LNCAP (cell line): ENCODE measurements around the gene MICAL2.
A peak's percentile ranks its signal among the peaks of the same experiment; 100 is the strongest.

ENCODE experiments used
- TF ChIP-seq, protein P1 (sequence below): fragments of 450-650 bp; IDR thresholded peaks from 2 replicates; pipeline ENCODE4 v1.5.1; 2017; ENCODE audit warnings: mild to moderate bottlenecking

Gene MICAL2

DNA sequence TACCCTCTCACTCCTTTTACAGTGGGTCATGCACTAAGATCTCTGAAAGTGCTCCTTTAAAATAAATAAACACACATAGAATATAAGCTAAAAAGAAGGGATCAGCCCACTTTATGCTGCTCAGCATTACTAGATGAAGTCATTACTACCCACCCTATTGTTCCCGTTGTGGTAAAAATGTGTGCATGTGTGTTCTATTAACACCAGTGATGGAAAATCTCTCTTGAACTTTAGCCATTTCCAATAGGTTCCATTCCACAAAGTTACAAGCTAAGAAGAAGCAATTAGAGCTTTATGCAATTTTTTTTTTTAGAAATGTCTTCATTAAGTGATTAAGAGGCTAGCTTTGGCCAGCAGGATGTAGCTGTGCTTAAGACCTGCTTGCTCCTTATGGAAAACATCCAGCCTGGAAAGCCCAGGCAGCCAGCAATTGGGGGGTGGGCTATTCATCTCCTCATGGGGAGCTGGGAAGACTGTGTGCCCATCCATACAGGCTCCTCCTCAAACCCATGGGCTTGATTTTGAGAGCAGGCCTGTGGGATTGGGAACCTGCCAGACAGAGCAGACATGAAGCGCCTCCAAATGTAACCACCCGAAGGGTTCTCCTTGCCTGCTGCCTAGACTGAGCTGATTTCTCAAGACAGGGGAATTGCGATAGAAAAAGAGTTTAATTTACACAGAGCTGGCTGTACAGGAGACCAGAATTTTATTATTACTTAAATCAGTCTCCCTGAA lies 174.1 kb downstream of the MICAL2 start:
- TF ChIP-seq, protein P1, sequence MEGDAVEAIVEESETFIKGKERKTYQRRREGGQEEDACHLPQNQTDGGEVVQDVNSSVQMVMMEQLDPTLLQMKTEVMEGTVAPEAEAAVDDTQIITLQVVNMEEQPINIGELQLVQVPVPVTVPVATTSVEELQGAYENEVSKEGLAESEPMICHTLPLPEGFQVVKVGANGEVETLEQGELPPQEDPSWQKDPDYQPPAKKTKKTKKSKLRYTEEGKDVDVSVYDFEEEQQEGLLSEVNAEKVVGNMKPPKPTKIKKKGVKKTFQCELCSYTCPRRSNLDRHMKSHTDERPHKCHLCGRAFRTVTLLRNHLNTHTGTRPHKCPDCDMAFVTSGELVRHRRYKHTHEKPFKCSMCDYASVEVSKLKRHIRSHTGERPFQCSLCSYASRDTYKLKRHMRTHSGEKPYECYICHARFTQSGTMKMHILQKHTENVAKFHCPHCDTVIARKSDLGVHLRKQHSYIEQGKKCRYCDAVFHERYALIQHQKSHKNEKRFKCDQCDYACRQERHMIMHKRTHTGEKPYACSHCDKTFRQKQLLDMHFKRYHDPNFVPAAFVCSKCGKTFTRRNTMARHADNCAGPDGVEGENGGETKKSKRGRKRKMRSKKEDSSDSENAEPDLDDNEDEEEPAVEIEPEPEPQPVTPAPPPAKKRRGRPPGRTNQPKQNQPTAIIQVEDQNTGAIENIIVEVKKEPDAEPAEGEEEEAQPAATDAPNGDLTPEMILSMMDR = no peak

- TF ChIP-seq, protein P1 = no peak
These were observed 174.7 kb downstream of the MICAL2 start for GRCh38 chr11:12285106-12285505.

- TF ChIP-seq, protein P1 = no peak
These were observed 175.4 kb downstream of the MICAL2 start for GRCh38 chr11:12285811-12286222.

DNA sequence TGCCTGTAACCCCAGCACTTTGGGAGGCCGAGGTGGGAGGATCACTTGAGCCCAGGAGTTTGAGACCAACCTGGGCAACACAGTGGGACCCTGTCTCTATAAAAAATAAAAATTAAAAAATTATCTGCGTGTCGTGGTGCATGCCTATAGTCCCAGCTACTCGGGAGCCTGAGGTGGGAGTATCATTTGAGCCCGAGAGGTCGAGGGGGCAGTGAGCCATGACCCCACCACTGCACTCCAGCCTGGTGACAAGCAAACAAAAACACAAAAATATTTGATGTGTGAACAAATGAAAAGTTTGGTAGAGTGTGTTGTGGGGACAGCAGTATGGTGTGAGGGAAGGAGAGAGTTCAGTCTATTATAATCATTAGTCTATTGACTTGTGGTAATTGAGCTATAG lies 176.2 kb downstream of the MICAL2 start:
- TF ChIP-seq, protein P1 = no peak

DNA sequence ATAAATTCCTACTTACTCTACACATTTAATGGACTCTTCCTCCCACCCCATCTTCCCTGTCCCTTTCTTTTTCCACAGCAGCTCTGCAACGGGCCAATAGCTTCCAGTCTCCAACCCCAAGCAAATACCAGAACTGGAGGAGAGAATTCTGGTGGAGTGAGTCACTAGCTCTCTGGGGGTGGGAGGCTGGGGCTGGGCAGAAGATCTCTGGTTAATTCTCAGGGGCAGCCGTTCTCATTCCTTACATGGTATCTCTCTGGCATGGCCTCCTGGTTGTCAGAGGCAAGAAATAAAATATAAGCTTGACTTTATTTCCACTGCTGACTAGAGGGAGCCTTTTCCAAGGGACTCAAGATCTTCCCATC lies 176.6 kb downstream of the MICAL2 start:
- TF ChIP-seq, protein P1 = no peak

- TF ChIP-seq, protein P1 = 0 out of 2 replicates have a peak, but pooled peaks have one; percentile 12
These were observed 177.2 kb downstream of the MICAL2 start for GRCh38 chr11:12287374-12288211.

GRCh38 chr11:12288212-12288930 lies 178.0 kb downstream of the MICAL2 start:
- TF ChIP-seq, protein P1 = peak; percentile 91
